SJCRH30 (cell line): ENCODE data around the gene LCOR. TPM values are rescaled to one million over a fixed set of nuclear protein-coding genes. Genes with fewer than 3 reads are reported as not detected.
"Not testable (repeated sequence)": the region's sequence is repeated elsewhere in the genome, so short reads cannot be mapped to it uniquely, and the experiment has no call there.

Experiments
- DNase-seq, 2 experiments: peaks; one replicate each; pipeline ENCODE4 v3.0.0-alpha.2; 2015 to 2020
- H3K27ac ChIP-seq: fragments of 250-450 bp; sonication (Bioruptor Pico); 2 replicates; pipeline ENCODE4 v1.5.1; 2020; ENCODE audit warnings: mild to moderate bottlenecking, moderate library complexity
- H3K27me3 ChIP-seq: fragments of 250-450 bp; sonication (Bioruptor Pico); 2 replicates; pipeline ENCODE4 v1.5.1; 2020; ENCODE audit warnings: mild to moderate bottlenecking, moderate library complexity
- H3K36me3 ChIP-seq: fragments of 250-450 bp; sonication (Bioruptor Pico); 2 replicates; pipeline ENCODE4 v1.5.1; 2020; ENCODE audit warnings: mild to moderate bottlenecking, moderate library complexity
- H3K4me1 ChIP-seq: fragments of 250-450 bp; sonication (Bioruptor Pico); 2 replicates; pipeline ENCODE4 v1.5.1; 2020; ENCODE audit warnings: mild to moderate bottlenecking, moderate library complexity
- H3K4me3 ChIP-seq: fragments of 250-450 bp; sonication (Bioruptor Pico); 2 replicates; pipeline ENCODE4 v1.5.1; 2020; ENCODE audit warnings: mild to moderate bottlenecking, moderate library complexity
- H3K9me3 ChIP-seq: fragments of 250-450 bp; sonication (Bioruptor Pico); replicated peaks from 2 replicates; pipeline ENCODE4 v1.5.1; 2020; ENCODE audit warnings: mild to moderate bottlenecking, moderate library complexity
- total RNA-seq: library from RNA; depleted of rRNA; stranded (reverse); fragments of >200 nt; shearing (Covaris generic); gene quantifications from 2 replicates; pipeline ENCODE4 v1.2.3, GENCODE V29; 2014

The LCOR gene
- total RNA-seq, 1 experiment from 2014 or later: 26.7 TPM

DNA sequence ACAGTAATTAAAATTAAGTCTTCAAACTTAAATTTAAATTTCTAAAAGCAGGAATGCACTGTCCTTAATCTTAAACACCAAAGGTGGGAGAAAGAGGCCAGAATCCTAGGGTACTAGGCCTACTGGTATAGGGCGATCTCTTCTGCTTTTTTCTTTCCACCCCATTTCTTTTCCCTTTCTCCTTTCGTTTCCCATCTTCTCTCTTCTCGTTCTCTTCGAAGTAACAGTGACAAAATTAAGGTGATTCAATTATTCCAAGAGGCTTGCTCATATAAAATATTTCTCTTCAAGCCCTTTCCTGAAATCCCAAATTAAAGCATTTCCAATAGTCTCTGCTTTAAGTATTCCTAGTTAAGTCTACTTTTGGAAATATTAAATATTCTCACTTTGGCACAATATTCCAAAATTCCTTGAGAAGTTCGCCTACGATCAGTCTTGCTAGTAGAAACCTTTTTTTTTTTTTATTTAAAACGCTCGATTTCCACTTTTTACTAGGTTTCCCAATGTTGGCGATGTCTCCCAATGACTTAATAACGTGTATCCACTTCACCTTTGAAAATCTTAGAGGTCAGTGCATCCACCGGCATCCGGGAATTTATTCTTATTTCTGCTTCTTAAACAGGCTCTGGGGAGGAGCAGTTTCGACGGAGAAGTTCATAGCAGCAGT, 765 bp upstream of the LCOR start:
- no peaks in the 10 kb centered on the region for H3K27me3 ChIP-seq
- no peaks in the 10 kb centered on the region for H3K36me3 ChIP-seq
- no peaks in the 10 kb centered on the region for H3K9me3 ChIP-seq
- peak overlapping the region; percentile 85 for H3K4me3 ChIP-seq
- H3K4me1 ChIP-seq: 0 out of 2 replicates have a peak, but pooled peaks cover 3% of the 10 kb centered on the region
- no peak for DNase-seq
- peak overlapping the region; percentile 83 for H3K27ac ChIP-seq

- Histone ChIP-seq H3K27ac (peak overlapping the region; percentile 83), H3K4me1 (0 out of 2 replicates have a peak, but pooled peaks cover 3% of the 10 kb centered on the region), H3K27me3 (no peaks in the 10 kb centered on the region), H3K4me3 (peak overlapping the region; percentile 85), H3K9me3 (no peaks in the 10 kb centered on the region), H3K36me3 (no peaks in the 10 kb centered on the region)
- peak; percentile 72 to 79 for DNase-seq
These were observed 672 bp downstream of the LCOR start for GRCh38 chr10:96832721-96833219.

- H3K9me3 ChIP-seq: no peaks in the 10 kb centered on the region
- peak overlapping the region; percentile 85 for H3K4me3 ChIP-seq
- H3K27me3 ChIP-seq: no peaks in the 10 kb centered on the region
- peak; percentile 27 to 59 for DNase-seq
- H3K4me1 ChIP-seq: 0 out of 2 replicates have a peak, but pooled peaks cover 3% of the 10 kb centered on the region
- H3K36me3 ChIP-seq: no peaks in the 10 kb centered on the region
- H3K27ac ChIP-seq: peak overlapping the region; percentile 83
These were observed 1.3 kb downstream of the LCOR start for GRCh38 chr10:96833220-96834001.

GRCh38 chr10:96834120-96834519, 2.0 kb downstream of the LCOR start:
- peak overlapping the region; percentile 85 for H3K4me3 ChIP-seq
- no peaks in the 10 kb centered on the region for H3K9me3 ChIP-seq
- H3K4me1 ChIP-seq: 0 out of 2 replicates have a peak, but pooled peaks cover 3% of the 10 kb centered on the region
- no peaks in the 10 kb centered on the region for H3K36me3 ChIP-seq
- peak overlapping the region; percentile 83 for H3K27ac ChIP-seq
- DNase-seq: no peak
- no peaks in the 10 kb centered on the region for H3K27me3 ChIP-seq

DNA sequence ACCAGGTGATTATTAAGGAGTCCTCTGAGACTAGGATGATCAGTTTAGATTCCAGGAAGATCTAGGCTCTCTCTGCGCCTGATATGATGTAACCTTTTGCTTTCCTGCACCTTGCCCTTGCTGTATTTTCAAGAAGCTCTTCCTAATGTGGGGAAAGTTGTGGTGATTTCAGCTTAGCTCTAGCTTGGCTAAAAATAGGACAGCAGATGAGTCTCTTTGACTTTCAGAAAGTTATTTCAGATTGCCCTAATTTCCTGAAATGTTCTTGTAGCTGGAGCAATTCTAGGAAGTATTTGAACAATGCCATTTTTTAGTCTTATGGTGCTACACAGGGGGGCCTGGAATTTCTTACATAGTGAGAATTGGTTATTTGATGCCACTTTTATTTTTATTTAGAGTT, 3.8 kb downstream of the LCOR start:
- no peaks in the 10 kb centered on the region for H3K9me3 ChIP-seq
- H3K27ac ChIP-seq: no peak overlapping the region
- 0 out of 2 replicates have a peak, but pooled peaks cover 3% of the 10 kb centered on the region for H3K4me1 ChIP-seq
- no peak overlapping the region for H3K4me3 ChIP-seq
- H3K27me3 ChIP-seq: no peaks in the 10 kb centered on the region
- DNase-seq: no peak
- H3K36me3 ChIP-seq: no peaks in the 10 kb centered on the region

GRCh38 chr10:96838529-96838928, 6.4 kb downstream of the LCOR start:
- Histone ChIP-seq H3K27ac (no peak overlapping the region), H3K27me3 (no peaks in the 10 kb centered on the region), H3K4me1 (0 out of 2 replicates have a peak, but pooled peaks cover 3% of the 10 kb centered on the region), H3K36me3 (no peaks in the 10 kb centered on the region), H3K4me3 (no peak overlapping the region), H3K9me3 (no peaks in the 10 kb centered on the region)
- DNase-seq: no peak

DNA sequence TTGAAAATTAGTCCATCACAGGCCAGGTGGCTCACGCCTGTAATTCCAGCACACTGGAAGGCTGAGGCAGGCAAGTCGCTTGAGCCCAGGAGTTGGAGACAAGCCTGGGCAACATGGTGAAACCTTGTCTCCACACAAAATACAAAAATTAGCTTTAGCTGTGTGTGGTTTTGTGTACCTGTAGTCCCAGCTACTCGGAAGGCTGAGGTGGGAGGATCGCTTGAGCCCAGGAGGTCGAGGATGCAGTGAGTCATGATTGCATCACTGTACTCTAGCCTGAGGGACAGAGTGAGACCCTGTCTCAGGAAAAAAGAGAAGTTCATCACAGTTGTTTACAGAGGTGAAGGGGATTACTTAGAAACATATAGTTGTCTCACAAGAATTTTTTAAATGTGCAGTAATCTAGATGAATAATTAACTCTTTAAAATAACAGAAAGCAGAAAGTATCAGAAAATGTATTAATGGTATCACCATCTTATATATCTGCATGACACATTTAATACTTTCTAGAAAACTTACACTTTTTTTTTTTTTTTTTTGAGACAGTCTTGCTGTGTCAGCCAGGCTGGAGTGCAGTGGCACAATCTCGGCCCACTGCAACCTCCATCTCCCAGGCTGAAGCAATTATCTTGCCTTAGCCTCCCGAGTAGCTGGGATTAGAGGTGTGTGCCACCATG, 8.9 kb downstream of the LCOR start:
- Histone ChIP-seq H3K4me1 (no peaks in the 10 kb centered on the region), H3K9me3 (no peaks in the 10 kb centered on the region), H3K36me3 (no peaks in the 10 kb centered on the region), H3K4me3 (no peak overlapping the region), H3K27me3 (no peaks in the 10 kb centered on the region), H3K27ac (no peak overlapping the region)
- DNase-seq: no peak

- DNase-seq: no peak
- Histone ChIP-seq H3K27me3 (no peaks in the 10 kb centered on the region), H3K4me3 (no peak overlapping the region), H3K4me1 (no peaks in the 10 kb centered on the region), H3K27ac (no peak overlapping the region), H3K36me3 (no peaks in the 10 kb centered on the region), H3K9me3 (no peaks in the 10 kb centered on the region)
These were observed 11.0 kb downstream of the LCOR start for GRCh38 chr10:96842896-96843723.

DNA sequence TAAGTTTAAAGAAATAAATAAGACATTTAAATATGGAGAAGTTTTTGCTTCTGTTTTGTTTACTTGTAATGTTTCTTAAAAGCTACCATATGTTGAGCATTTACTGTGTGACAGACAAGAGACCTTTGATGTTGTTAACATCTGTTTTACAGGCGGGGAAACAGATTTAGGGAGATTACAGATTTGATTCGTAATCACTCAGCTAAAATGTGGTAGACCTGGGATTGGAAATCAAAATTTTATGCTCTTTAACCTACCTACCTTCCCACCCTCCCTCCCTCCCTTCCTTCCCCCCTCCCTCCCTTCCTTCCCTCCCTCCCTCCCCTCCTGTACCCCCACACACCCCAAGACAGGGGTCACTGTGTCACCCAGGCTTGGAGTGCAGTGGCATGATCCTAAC, 11.7 kb downstream of the LCOR start:
- Histone ChIP-seq H3K36me3 (no peaks in the 10 kb centered on the region), H3K27ac (no peak overlapping the region), H3K4me3 (no peak overlapping the region), H3K27me3 (no peaks in the 10 kb centered on the region), H3K4me1 (no peaks in the 10 kb centered on the region), H3K9me3 (no peaks in the 10 kb centered on the region)
- no peak for DNase-seq

DNA sequence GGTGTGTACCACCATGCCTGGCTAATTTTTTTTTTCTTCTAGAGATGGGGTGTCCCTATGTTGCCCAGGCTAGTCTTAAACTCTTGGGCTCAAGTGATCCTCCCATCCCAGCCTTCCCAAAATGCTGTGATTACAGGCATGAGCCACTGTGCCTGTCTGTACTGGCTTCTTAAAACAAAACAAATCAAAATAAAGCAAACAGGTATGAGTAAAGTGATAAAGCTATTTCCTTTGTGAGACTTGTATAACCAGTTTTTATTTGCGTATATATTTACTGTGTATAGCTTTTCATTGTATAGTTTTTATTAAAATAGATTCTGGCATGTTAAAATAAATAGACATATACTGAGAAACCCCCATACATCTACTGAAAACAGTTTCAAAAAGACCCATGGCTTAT, 14.3 kb downstream of the LCOR start:
- Histone ChIP-seq H3K9me3 (no peaks in the 10 kb centered on the region), H3K4me3 (no peak overlapping the region), H3K36me3 (no peaks in the 10 kb centered on the region), H3K4me1 (no peaks in the 10 kb centered on the region), H3K27me3 (no peaks in the 10 kb centered on the region), H3K27ac (no peak overlapping the region)
- DNase-seq: no peak

DNA sequence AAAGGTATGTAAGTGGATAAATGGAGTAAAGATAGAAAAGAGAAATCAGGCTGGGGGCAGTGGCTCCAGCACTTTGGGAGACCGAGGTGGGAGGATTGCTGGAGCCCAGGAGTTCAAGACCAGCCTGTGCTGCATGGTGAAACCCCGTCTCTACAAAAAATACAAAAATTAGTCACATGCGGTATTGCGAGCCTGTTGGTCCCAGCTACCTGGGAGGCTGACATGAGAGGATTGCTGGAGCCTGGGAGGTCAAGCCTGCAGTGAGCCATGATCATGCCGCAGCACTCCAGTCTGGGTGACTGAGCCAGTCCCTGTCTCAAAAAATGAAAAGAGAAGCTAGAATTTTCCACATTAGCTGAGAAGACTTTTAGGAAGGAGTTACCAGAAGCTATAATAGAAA, 14.8 kb downstream of the LCOR start:
- Histone ChIP-seq H3K27me3 (no peaks in the 10 kb centered on the region), H3K36me3 (no peaks in the 10 kb centered on the region), H3K9me3 (no peaks in the 10 kb centered on the region), H3K4me3 (no peak overlapping the region), H3K4me1 (no peaks in the 10 kb centered on the region), H3K27ac (no peak overlapping the region)
- no peak for DNase-seq

- not testable (repeated sequence) for DNase-seq, H3K36me3 ChIP-seq, H3K4me3 ChIP-seq, H3K9me3 ChIP-seq, H3K27me3 ChIP-seq, H3K27ac ChIP-seq, H3K4me1 ChIP-seq
These were observed 15.3 kb downstream of the LCOR start for GRCh38 chr10:96847356-96847755.

- DNase-seq: no peak
- no peak overlapping the region for H3K4me3 ChIP-seq
- no peak overlapping the region for H3K27ac ChIP-seq
- no peaks in the 10 kb centered on the region for H3K36me3 ChIP-seq
- H3K9me3 ChIP-seq: no peaks in the 10 kb centered on the region
- no peaks in the 10 kb centered on the region for H3K27me3 ChIP-seq
- H3K4me1 ChIP-seq: no peaks in the 10 kb centered on the region
These were observed 18.0 kb downstream of the LCOR start for GRCh38 chr10:96850113-96850512.

- Histone ChIP-seq H3K9me3 (no peaks in the 10 kb centered on the region), H3K4me3 (no peak overlapping the region), H3K27ac (no peak overlapping the region), H3K27me3 (no peaks in the 10 kb centered on the region), H3K36me3 (no peaks in the 10 kb centered on the region), H3K4me1 (no peaks in the 10 kb centered on the region)
- no peak for DNase-seq
These were observed 18.7 kb downstream of the LCOR start for GRCh38 chr10:96850825-96851224.
